Type B pancreatic cell (in vitro differentiated cells): Measurements from ENCODE around the gene ZNF462. TPM values are rescaled to one million over a fixed set of nuclear protein-coding genes. Genes with fewer than 3 reads are reported as not detected.

Experiments
- DNase-seq: peaks from one replicate; pipeline ENCODE4 v3.0.0; 2021; ENCODE audit warnings: mixed read lengths; ENCODE audit not compliant: unreplicated experiment; ENCODE audit errors: extremely low spot score
- H3K27ac Mint-ChIP-seq: 2 replicates; pipeline ENCODE4 v1.8.0; 2021; ENCODE audit warnings: mild to moderate bottlenecking, mixed read lengths
- H3K27me3 Mint-ChIP-seq: 2 replicates; pipeline ENCODE4 v1.8.0; 2021; ENCODE audit warnings: mixed read lengths
- H3K36me3 Mint-ChIP-seq: 2 replicates; pipeline ENCODE4 v1.8.0; 2021; ENCODE audit warnings: mixed read lengths
- H3K4me1 Mint-ChIP-seq: one replicate; pipeline ENCODE4 v1.8.0; 2021; ENCODE audit warnings: mixed read lengths; ENCODE audit not compliant: unreplicated experiment
- H3K4me3 Mint-ChIP-seq: 2 replicates; pipeline ENCODE4 v1.8.0; 2021; ENCODE audit warnings: mild to moderate bottlenecking, mixed read lengths
- H3K9me3 Mint-ChIP-seq: 2 replicates; pipeline ENCODE4 v1.8.0; 2021; ENCODE audit warnings: mixed read lengths
- total RNA-seq: library from RNA; stranded (reverse); gene quantifications from 2 replicates; pipeline ENCODE4 v1.2.1, GENCODE V29; 2021; ENCODE audit warnings: low replicate concordance
- TF ChIP-seq, protein P1 (sequence below): fragments of 200-600 bp; sonication (generic); conservative IDR thresholded peaks from 2 replicates; pipeline ENCODE4 v1.5.0; 2021; ENCODE audit warnings: antibody characterized with exemption, mild to moderate bottlenecking

The ZNF462 gene
- total RNA-seq, 1 donor from 2014 or later = 124 TPM

DNA sequence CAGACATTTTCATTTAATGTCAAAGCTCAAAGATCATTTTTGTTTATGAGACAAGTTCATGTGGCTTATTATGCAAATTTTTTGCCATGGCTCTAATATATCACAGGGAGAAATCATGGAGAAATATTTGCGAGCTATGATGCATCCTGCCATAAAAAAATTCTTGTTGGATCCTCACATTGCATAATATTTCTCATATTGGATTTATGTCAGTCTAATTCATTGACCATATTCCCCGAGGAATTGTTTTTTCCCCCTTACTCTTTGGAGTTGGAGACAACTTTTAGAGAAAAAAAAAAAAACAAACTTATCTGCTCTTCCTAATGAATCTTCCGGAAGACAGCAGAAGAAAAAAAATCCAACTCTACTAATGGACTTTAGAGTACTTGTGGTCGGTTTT lies 4.3 kb downstream of the ZNF462 start:
- Mint-ChIP-seq H3K27ac (no peak overlapping the region), H3K36me3 (peaks cover 53% of the 10 kb centered on the region), H3K9me3 (peaks cover 7% of the 10 kb centered on the region), H3K4me3 (peak overlapping the region; percentile 95), H3K27me3 (peaks cover 2% of the 10 kb centered on the region), H3K4me1 (peaks cover 57% of the 10 kb centered on the region)
- TF ChIP-seq, protein P1, sequence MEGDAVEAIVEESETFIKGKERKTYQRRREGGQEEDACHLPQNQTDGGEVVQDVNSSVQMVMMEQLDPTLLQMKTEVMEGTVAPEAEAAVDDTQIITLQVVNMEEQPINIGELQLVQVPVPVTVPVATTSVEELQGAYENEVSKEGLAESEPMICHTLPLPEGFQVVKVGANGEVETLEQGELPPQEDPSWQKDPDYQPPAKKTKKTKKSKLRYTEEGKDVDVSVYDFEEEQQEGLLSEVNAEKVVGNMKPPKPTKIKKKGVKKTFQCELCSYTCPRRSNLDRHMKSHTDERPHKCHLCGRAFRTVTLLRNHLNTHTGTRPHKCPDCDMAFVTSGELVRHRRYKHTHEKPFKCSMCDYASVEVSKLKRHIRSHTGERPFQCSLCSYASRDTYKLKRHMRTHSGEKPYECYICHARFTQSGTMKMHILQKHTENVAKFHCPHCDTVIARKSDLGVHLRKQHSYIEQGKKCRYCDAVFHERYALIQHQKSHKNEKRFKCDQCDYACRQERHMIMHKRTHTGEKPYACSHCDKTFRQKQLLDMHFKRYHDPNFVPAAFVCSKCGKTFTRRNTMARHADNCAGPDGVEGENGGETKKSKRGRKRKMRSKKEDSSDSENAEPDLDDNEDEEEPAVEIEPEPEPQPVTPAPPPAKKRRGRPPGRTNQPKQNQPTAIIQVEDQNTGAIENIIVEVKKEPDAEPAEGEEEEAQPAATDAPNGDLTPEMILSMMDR = no peak
- no peak for DNase-seq

DNA sequence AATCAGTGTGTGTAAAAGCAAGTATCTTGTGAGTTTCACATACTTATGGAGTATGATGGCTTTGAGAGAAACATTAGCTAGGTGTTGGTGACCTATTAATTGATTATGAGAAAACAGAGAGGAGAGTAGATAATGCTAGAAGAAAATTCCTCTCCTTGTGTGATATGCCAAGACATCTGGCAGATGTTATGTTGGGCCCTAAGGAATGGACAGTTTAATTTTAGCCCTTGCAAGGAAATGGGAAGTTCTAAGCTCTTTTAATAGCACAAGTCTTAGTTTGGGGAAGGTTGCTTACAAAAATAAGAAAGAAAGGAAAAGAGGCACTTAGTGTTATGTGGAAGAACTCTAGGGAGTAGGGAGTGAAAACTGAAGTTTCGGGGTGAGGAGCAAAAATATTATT lies 5.1 kb downstream of the ZNF462 start:
- H3K27ac Mint-ChIP-seq = no peak overlapping the region
- H3K36me3 Mint-ChIP-seq = peaks cover 53% of the 10 kb centered on the region
- TF ChIP-seq, protein P1 = no peak
- H3K9me3 Mint-ChIP-seq = peaks cover 7% of the 10 kb centered on the region
- H3K27me3 Mint-ChIP-seq = no peaks in the 10 kb centered on the region
- H3K4me1 Mint-ChIP-seq = peaks cover 57% of the 10 kb centered on the region
- peak overlapping the region; percentile 50 for H3K4me3 Mint-ChIP-seq
- no peak for DNase-seq

DNA sequence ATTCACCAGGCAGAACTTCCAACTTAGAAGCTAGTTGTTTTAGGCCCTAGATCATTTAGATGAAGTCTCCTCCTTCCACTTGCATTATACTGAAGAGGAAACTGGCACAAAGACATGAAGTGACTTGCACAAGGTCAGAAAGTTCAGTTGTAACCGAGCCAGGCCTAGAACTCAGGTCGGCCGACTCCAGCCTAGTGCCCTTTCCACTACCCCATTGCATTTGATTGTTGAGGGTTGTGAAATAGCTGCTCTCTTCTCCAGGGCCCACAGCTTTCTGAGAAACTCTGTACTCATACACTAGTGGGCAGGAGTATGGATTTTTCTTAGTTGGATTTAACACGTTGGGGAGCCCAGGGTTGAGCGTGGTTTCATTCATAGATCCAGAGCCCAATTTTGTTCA lies 5.6 kb downstream of the ZNF462 start:
- Mint-ChIP-seq H3K27me3 (no peaks in the 10 kb centered on the region), H3K4me3 (peak overlapping the region; percentile 72), H3K36me3 (peaks cover 53% of the 10 kb centered on the region), H3K9me3 (peaks cover 7% of the 10 kb centered on the region), H3K27ac (no peak overlapping the region), H3K4me1 (peaks cover 57% of the 10 kb centered on the region)
- no peak for DNase-seq
- TF ChIP-seq, protein P1 = no peak

DNA sequence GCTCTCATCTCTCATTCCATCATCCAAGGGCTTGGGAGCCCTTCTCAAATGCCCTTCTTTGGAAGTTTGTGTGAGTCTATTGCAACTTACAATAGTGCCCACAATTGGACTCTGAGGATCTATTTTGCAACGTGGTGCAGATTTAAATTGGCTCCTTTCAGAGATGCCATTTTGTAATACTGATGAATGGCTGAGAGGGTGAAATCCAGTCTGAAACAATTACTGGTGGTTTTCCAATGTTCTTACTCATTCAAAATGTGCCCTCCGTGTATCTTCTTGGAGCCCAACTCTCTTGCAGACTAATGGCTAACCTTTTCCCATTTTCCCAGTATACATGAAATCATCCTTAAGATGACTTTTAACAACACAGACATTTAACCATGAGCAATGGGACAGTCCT lies 6.1 kb downstream of the ZNF462 start:
- Mint-ChIP-seq H3K27me3 (no peaks in the 10 kb centered on the region), H3K36me3 (peaks cover 53% of the 10 kb centered on the region), H3K4me1 (peaks cover 57% of the 10 kb centered on the region), H3K4me3 (peak overlapping the region; percentile 72), H3K9me3 (peaks cover 7% of the 10 kb centered on the region), H3K27ac (no peak overlapping the region)
- no peak for DNase-seq
- TF ChIP-seq, protein P1 = no peak

DNA sequence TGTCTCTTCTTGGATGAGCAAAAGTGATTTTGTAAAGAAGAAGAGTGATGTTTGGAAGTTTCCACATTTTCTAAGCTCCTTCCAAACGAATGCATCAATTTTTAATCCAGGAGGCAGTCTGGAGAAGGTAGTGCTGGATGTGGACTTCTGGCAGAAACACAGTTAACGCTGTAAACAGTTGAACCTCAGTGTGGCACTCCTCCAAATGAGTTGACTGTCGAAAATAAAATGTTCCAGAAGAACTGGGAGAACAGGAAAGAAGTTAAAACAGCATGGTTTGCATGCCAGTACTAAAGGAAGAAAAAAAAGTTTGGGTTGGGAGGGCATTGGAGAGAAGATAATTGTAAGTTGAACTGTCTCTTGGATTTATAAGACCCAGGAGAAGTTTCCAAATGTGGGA lies 6.5 kb downstream of the ZNF462 start:
- Mint-ChIP-seq H3K27ac (peak overlapping the region; percentile 32), H3K27me3 (no peaks in the 10 kb centered on the region), H3K36me3 (peaks cover 53% of the 10 kb centered on the region), H3K4me1 (peaks cover 57% of the 10 kb centered on the region), H3K9me3 (peaks cover 7% of the 10 kb centered on the region), H3K4me3 (peak overlapping the region; percentile 72)
- DNase-seq = no peak
- TF ChIP-seq, protein P1 = no peak

DNA sequence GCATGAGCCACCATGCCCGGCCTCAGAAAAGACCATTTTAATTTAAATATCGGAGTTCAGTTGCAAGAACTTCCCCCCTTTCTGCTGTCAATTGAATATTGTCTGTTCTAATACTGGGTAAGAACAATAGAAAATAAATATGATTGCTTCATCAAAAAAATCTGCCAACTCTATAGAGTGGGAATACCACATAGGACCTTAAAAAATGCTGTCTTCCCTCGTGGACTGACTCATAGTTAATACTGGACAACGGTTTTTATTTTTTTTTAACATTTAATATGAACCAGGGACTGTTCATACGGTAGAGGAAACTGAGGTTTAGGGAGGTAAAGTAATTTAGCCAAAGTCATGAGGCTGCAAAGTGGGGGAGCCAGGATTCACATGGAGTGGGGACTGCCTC lies 9.7 kb downstream of the ZNF462 start:
- Mint-ChIP-seq H3K4me3 (no peak overlapping the region), H3K4me1 (peaks cover 44% of the 10 kb centered on the region), H3K36me3 (peaks cover 42% of the 10 kb centered on the region), H3K9me3 (peaks cover 7% of the 10 kb centered on the region), H3K27me3 (no peaks in the 10 kb centered on the region), H3K27ac (no peak overlapping the region)
- TF ChIP-seq, protein P1 = no peak
- no peak for DNase-seq
